Activated CD8-positive, alpha-beta memory T cell treated with anti-CD3 and anti-CD28 coated beads, Interleukin-2, amount 50 U/mL, for 48 hours (primary cell): ENCODE results near the gene DLG2.

ENCODE experiments used
- DNase-seq: peaks from one replicate; pipeline ENCODE4 v3.0.0-alpha.2; 2020

Gene DLG2

GRCh38 chr11:85541683-85542082, 85.5 kb downstream of the DLG2 start:
- DNase-seq: no peak

- DNase-seq: no peak
These were observed 86.4 kb downstream of the DLG2 start for GRCh38 chr11:85540635-85541205.

- no peak for DNase-seq
These were observed 87.0 kb downstream of the DLG2 start for GRCh38 chr11:85540181-85540580.

GRCh38 chr11:85539740-85540139, 87.4 kb downstream of the DLG2 start:
- DNase-seq: no peak

GRCh38 chr11:85539029-85539689, 88.0 kb downstream of the DLG2 start:
- no peak for DNase-seq

- DNase-seq: no peak
These were observed 90.7 kb downstream of the DLG2 start for GRCh38 chr11:85536438-85536837.

GRCh38 chr11:85534806-85535205, 92.3 kb downstream of the DLG2 start:
- no peak for DNase-seq

- no peak for DNase-seq
These were observed 95.8 kb downstream of the DLG2 start for GRCh38 chr11:85531191-85531897.

- DNase-seq: no peak
These were observed 96.5 kb downstream of the DLG2 start for GRCh38 chr11:85530634-85531033.

GRCh38 chr11:85526564-85526963, 100.6 kb downstream of the DLG2 start:
- DNase-seq: no peak

GRCh38 chr11:85525686-85526085, 101.5 kb downstream of the DLG2 start:
- DNase-seq: no peak

GRCh38 chr11:85517272-85517671, 109.9 kb downstream of the DLG2 start:
- DNase-seq: no peak

- no peak for DNase-seq
These were observed 131.2 kb downstream of the DLG2 start for GRCh38 chr11:85495918-85496317.

GRCh38 chr11:85494396-85494795, 132.7 kb downstream of the DLG2 start:
- DNase-seq: no peak

- no peak for DNase-seq
These were observed 141.2 kb downstream of the DLG2 start for GRCh38 chr11:85485902-85486301.

- no peak for DNase-seq
These were observed 143.3 kb downstream of the DLG2 start for GRCh38 chr11:85483861-85484260.

- no peak for DNase-seq
These were observed 145.3 kb downstream of the DLG2 start for GRCh38 chr11:85481862-85482261.

- no peak for DNase-seq
These were observed 151.3 kb downstream of the DLG2 start for GRCh38 chr11:85475660-85476517.

- no peak for DNase-seq
These were observed 154.2 kb downstream of the DLG2 start for GRCh38 chr11:85472953-85473352.

- DNase-seq: no peak
These were observed 162.9 kb downstream of the DLG2 start for GRCh38 chr11:85464283-85464682.

- DNase-seq: no peak
These were observed 167.8 kb downstream of the DLG2 start for GRCh38 chr11:85459304-85459703.

GRCh38 chr11:85444479-85444878, 182.7 kb downstream of the DLG2 start:
- DNase-seq: no peak

- no peak for DNase-seq
These were observed 186.9 kb downstream of the DLG2 start for GRCh38 chr11:85440273-85440672.
